HCT116 (cell line): ENCODE results near the gene CFAP74. TPM values are rescaled to one million over a fixed set of nuclear protein-coding genes. Genes with fewer than 3 reads are reported as not detected.

Experiments used
- ATAC-seq: fragments of 200-7000 bp; cut with Tn5 transposase; 2 replicates; pipeline ENCODE4 v1.9.1; 2020; ENCODE audit warnings: mild to moderate bottlenecking, moderate library complexity
- BruUV-seq: library from RNA; stranded (reverse); fragments of 400-500 nt; replicated peaks from 2 replicates; lab custom pipeline; 2021; lab: Mats Ljungman, UMichigan
- CTCF ChIA-PET: fragments of 300-600 bp; sonication (Branson Sonifier 250); formaldehyde crosslinking; loops from one replicate; lab custom pipeline; 2021; ENCODE audit warnings: antibody characterized with exemption; lab: Charles Lee
- POLR2A ChIA-PET: fragments of 300-600, 350-600 bp; sonication (Branson Sonifier 250); formaldehyde crosslinking; loops from one replicate; lab custom pipeline; 2021; ENCODE audit warnings: antibody characterized with exemption; lab: Charles Lee
- RAD21 ChIA-PET, 2 experiments: fragments of 300-600 bp; sonication (Branson Sonifier 250); formaldehyde crosslinking; loops; one replicate each; lab custom pipeline; 2023; ENCODE audit warnings: low total read pairs in 2 of 2; ENCODE audit not compliant: uncharacterized antibody in 2 of 2, unreplicated experiment in 2 of 2, low non-redundant PET in 1 of 2; lab: Charles Lee
- DNase-seq: peaks from one replicate; pipeline ENCODE4 v3.0.0-alpha.2; 2010; ENCODE audit warnings: low read depth, low spot score
- H2AFZ ChIP-seq: fragments of 200-600 bp; shearing (Covaris generic), sonication (generic); 2 replicates; pipeline ENCODE4 v1.6.1; 2017; ENCODE audit warnings: low read depth, mixed run types, mixed read lengths, antibody characterized with exemption, low read length; ENCODE audit not compliant: poor library complexity, severe bottlenecking
- H3K27ac ChIP-seq: 2 replicates; pipeline ENCODE4 v1.5.1; 2012; ENCODE audit warnings: low read depth, low read length
- H3K27me3 ChIP-seq: fragments of 200-600 bp; sonication (generic); 2 replicates; pipeline ENCODE4 v1.6.1; 2016; ENCODE audit warnings: mixed run types, low read length, mixed read lengths; ENCODE audit not compliant: insufficient read depth
- H3K36me3 ChIP-seq, 2 experiments: fragments of 200-500 bp in 1 of 2; fragments of 200-600 bp in 1 of 2; sonication (Bioruptor generic) in 1 of 2; sonication (generic) in 1 of 2; 2 replicates each; pipeline versions ENCODE4 v1.5.1 to v1.6.1; 2014 to 2016; ENCODE audit warnings: low read length in 2 of 2, inconsistent platforms in 1 of 2, mixed read lengths in 1 of 2, mixed run types in 1 of 2; ENCODE audit not compliant: insufficient read depth in 2 of 2, control insufficient read depth in 1 of 2
- H3K4me1 ChIP-seq, 2 experiments: fragments of 200-600 bp in 1 of 2; sonication (generic) in 1 of 2; 2 replicates each; pipeline versions ENCODE4 v1.5.1 to v1.6.1; 2012 to 2017; ENCODE audit warnings: low read length in 2 of 2, inconsistent platforms in 1 of 2, mild to moderate bottlenecking in 1 of 2, mixed read lengths in 1 of 2, mixed run types in 1 of 2, moderate library complexity in 1 of 2; ENCODE audit not compliant: insufficient read depth in 2 of 2, control insufficient read depth in 1 of 2
- H3K4me2 ChIP-seq: fragments of 200-600 bp; sonication (generic); 2 replicates; pipeline ENCODE4 v1.6.1; 2017; ENCODE audit warnings: mixed run types, low read length, mixed read lengths
- H3K4me3 ChIP-seq, 2 experiments: fragments of 200-600 bp in 1 of 2; sonication (generic) in 1 of 2; replicated peaks in 1 of 2; 2 replicates each; pipeline ENCODE4 v1.5.1; 2011 to 2016; ENCODE audit warnings: low read length in 2 of 2, control low read depth in 1 of 2, low read depth in 1 of 2, mild to moderate bottlenecking in 1 of 2, mixed read lengths in 1 of 2, mixed run types in 1 of 2
- H3K79me2 ChIP-seq: fragments of 200-600 bp; sonication (generic); 2 replicates; pipeline ENCODE4 v1.6.1; 2017; ENCODE audit warnings: mild to moderate bottlenecking, mixed run types, low read length, moderate library complexity, mixed read lengths; ENCODE audit not compliant: insufficient read depth
- H3K9ac ChIP-seq: fragments of 200-600 bp; sonication (generic); 2 replicates; pipeline ENCODE4 v1.6.1; 2016; ENCODE audit warnings: low read length, mixed read lengths
- H3K9me2 ChIP-seq: fragments of 200-600 bp; sonication (generic), shearing (Covaris generic); 2 replicates; pipeline ENCODE4 v1.6.1; 2017; ENCODE audit warnings: mixed run types, mild to moderate bottlenecking, moderate library complexity; ENCODE audit not compliant: insufficient read depth
- H3K9me3 ChIP-seq, 2 experiments: fragments of 200-500 bp in 1 of 2; fragments of 200-600 bp in 1 of 2; sonication (Bioruptor generic) in 1 of 2; sonication (generic) in 1 of 2; 2 replicates each; pipeline ENCODE4 v1.6.1; 2014 to 2017; ENCODE audit warnings: low read length in 2 of 2, mixed read lengths in 2 of 2, inconsistent platforms in 1 of 2, low read depth in 1 of 2, mild to moderate bottlenecking in 1 of 2, mixed run types in 1 of 2, moderate library complexity in 1 of 2; ENCODE audit not compliant: control insufficient read depth in 1 of 2, insufficient read depth in 1 of 2
- H4K20me1 ChIP-seq: fragments of 200-600 bp; sonication (generic), shearing (Covaris generic); 2 replicates; pipeline ENCODE4 v1.6.1; 2017; ENCODE audit warnings: mixed run types, mild to moderate bottlenecking, moderate library complexity; ENCODE audit not compliant: insufficient read depth
- ATF3 ChIP-seq: IDR thresholded peaks from 2 replicates; pipeline ENCODE4 v1.6.1; 2012
- CBX3 ChIP-seq: IDR thresholded peaks from 2 replicates; pipeline ENCODE4 v1.6.1; 2012; ENCODE audit warnings: low read depth
- CEBPB ChIP-seq: IDR thresholded peaks from 2 replicates; pipeline ENCODE4 v1.6.1; 2012; ENCODE audit warnings: low read depth
- FOSL1 ChIP-seq: IDR thresholded peaks from 2 replicates; pipeline ENCODE4 v1.6.1; 2012; ENCODE audit warnings: low read depth
- SIN3A ChIP-seq: IDR thresholded peaks from 2 replicates; pipeline ENCODE4 v1.6.1; 2012; ENCODE audit warnings: low read depth
- ZFX ChIP-seq: fragments of 450-650 bp; IDR thresholded peaks from 2 replicates; pipeline ENCODE4 v1.6.1; 2017
- intact Hi-C: fragments of 100-400 bp; cut with micrococcal nuclease; formaldehyde crosslinking; loops from 2 replicates; pipeline ENCODE4 v1.10.0; 2022
- total RNA-seq: library from RNA; stranded (reverse); gene quantifications from one replicate; pipeline ENCODE4 v1.2.1, GENCODE V29; 2021; ENCODE audit not compliant: unreplicated experiment

The CFAP74 gene
- total RNA-seq, 1 experiment from 2014 or later = 4.9 TPM

DNA sequence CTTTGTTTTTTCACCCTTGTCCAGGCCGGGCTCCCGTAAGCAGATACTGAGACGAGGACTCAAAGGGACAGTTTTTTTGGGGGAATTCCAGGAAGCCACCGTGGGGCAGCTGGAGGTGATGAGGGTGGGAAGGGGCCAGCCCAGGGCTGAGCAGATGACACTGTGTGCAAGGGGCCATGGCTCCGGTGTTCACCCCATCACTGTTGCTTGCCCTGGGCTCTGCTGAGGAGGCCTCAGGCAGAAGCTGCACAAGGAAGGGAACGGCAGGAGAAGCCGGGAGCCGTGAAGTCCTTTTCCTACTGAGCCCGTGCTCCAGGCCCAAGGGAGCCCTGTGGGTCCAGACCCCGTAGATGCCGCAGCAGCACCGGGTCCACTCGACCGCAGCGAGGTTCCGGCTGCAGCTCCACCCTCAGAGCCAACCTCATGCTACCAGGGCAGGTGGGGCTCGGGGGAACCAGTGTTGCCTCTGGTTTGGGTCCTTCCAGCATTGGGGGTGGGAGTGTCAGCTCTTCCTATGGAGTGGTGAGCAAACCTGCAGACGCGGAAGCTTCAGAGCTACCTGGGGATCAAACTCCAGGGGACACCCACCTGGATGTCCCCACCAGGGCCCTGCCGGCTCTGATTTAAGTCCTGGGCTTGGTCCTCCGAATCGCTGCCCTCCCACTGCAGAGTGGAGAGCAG, 92.8 kb downstream of the CFAP74 start:
- RAD21 ChIA-PET = no interaction called here
- H3K9me2 ChIP-seq = no peaks in the 10 kb centered on the region
- TF ChIP-seq CEBPB (no peak), ATF3 (no peak), CBX3 (no peak)
- TF ChIP-seq, all 23 proteins: peak for 0
- H3K27me3 ChIP-seq = no peaks in the 10 kb centered on the region
- no peak overlapping the region for H3K9ac ChIP-seq
- ATAC-seq (no peak), DNase-seq (no peak)
- CTCF ChIA-PET = no interaction called here
- intact Hi-C loops = no loop called here
- no peak overlapping the region for H3K4me2 ChIP-seq
- no peaks in the 10 kb centered on the region for H4K20me1 ChIP-seq
- BruUV-seq = no TSS peak
- H3K4me3 ChIP-seq = no peak overlapping the region
- no peaks in the 10 kb centered on the region for H3K9me3 ChIP-seq
- no peaks in the 10 kb centered on the region for H3K36me3 ChIP-seq
- no peaks in the 10 kb centered on the region for H3K79me2 ChIP-seq
- H2AFZ ChIP-seq = no peak overlapping the region
- POLR2A ChIA-PET = no interaction called here
- H3K4me1 ChIP-seq = peaks cover 19 to 36% of the 10 kb centered on the region in 2 experiments
- H3K27ac ChIP-seq = no peak overlapping the region

DNA sequence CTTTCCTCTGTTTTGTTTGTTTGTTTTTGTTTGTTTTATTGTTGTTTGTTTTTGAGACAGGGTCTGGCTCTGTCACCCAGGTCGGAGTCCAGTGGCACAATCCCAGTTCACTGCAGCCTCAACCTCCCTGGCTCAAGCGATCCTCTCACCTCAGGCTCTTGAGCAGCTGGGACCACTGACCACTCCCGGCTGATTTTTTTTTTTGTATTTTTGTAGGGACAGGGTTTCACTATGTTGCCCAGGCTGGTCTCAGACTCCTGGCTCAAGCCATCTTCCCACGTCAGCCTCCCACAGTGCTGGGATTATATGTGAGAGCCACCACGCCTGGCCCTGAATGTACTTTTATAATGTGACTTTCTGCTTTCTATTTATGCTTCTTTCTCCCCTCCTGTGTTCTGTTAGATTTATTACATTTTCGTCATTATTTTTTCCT, 93.5 kb downstream of the CFAP74 start:
- no TSS peak for BruUV-seq
- Histone ChIP-seq H4K20me1 (no peaks in the 10 kb centered on the region), H2AFZ (no peak overlapping the region), H3K9me3 (no peaks in the 10 kb centered on the region), H3K79me2 (no peaks in the 10 kb centered on the region), H3K4me2 (peak overlapping the region; percentile 88), H3K4me1 (peaks cover 19 to 36% of the 10 kb centered on the region in 2 experiments), H3K36me3 (no peaks in the 10 kb centered on the region), H3K27me3 (no peaks in the 10 kb centered on the region), H3K9ac (peak overlapping the region; percentile 71), H3K9me2 (no peaks in the 10 kb centered on the region), H3K4me3 (peak overlapping the region; percentile 48 to 63), H3K27ac (peak overlapping the region; percentile 80)
- ATAC-seq (no peak), DNase-seq (no peak)
- TF ChIP-seq SIN3A (no peak), FOSL1 (no peak), CEBPB (no peak), ZFX (no peak)
- CTCF ChIA-PET = interaction anchor here (2.3 to 3.0 kb wide), 2 partner anchors 34 to 135 kb away, joined by 6 to 31 read pairs; no protein-coding TSS in a partner anchor
- RAD21 ChIA-PET = no interaction called here
- POLR2A ChIA-PET = no interaction called here
- intact Hi-C loops = no loop called here
